GM12875 (cell line): ENCODE results near the gene ADA.

Experiments
- H3K4me3 ChIP-seq: one replicate; pipeline ENCODE4 v1.5.1; 2011; ENCODE audit warnings: low read depth, low read length, control low read depth
- TF ChIP-seq, protein P1 (sequence below): IDR thresholded peaks from 2 replicates; pipeline ENCODE4 v1.5.1; 2011; ENCODE audit warnings: low read depth, mild to moderate bottlenecking, control low read depth, inconsistent platforms, low read length, moderate library complexity, borderline replicate concordance; ENCODE audit not compliant: insufficient read depth

Gene ADA

DNA sequence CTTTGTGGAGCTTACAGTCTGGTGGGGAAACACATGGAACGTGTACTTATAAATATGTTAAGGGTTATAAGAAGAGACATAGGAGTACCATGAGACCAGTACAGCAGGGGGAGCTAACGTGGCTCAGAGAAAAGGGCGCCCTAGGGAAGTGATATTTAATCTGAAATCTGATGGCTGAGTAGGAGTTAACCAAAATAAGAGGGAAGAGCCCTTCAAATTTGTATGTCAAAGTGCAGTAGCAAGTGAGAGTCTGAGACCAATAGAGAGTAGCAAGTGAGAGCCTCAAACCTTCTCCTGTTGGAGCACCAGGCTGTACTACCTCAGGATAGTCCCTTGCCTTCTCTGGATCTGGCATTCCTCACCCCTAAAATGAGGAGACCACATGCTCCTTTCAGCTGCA lies 75.2 kb downstream of the ADA start:
- no peak overlapping the region for H3K4me3 ChIP-seq
- TF ChIP-seq, protein P1, sequence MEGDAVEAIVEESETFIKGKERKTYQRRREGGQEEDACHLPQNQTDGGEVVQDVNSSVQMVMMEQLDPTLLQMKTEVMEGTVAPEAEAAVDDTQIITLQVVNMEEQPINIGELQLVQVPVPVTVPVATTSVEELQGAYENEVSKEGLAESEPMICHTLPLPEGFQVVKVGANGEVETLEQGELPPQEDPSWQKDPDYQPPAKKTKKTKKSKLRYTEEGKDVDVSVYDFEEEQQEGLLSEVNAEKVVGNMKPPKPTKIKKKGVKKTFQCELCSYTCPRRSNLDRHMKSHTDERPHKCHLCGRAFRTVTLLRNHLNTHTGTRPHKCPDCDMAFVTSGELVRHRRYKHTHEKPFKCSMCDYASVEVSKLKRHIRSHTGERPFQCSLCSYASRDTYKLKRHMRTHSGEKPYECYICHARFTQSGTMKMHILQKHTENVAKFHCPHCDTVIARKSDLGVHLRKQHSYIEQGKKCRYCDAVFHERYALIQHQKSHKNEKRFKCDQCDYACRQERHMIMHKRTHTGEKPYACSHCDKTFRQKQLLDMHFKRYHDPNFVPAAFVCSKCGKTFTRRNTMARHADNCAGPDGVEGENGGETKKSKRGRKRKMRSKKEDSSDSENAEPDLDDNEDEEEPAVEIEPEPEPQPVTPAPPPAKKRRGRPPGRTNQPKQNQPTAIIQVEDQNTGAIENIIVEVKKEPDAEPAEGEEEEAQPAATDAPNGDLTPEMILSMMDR: peak; percentile 48; the same call in 1 of the 2 replicates

DNA sequence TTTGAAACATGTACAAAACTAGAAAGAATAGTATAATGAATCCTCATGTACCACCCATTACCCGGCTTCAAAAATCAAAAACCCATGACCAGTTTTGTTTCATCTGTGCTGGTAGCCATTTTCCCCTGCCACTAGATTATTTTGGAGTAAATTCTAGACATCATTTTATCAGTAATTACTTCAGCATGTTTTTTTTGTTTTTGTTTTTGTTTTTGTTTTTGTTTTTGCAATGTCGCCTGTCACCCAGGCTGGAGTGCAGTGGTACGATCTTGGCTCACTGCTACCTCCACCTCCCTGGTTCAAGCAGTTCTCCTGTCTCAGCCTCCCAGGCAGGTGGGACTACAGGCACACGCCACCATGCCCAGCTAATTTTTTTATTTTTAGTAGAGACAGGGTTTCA lies 77.1 kb downstream of the ADA start:
- TF ChIP-seq, protein P1: no peak
- H3K4me3 ChIP-seq: no peak overlapping the region

- TF ChIP-seq, protein P1: no peak
- no peak overlapping the region for H3K4me3 ChIP-seq
Observed at GRCh38 chr20:44573501-44573869, 78.0 kb downstream of the ADA start.

GRCh38 chr20:44572551-44573500 lies 78.7 kb downstream of the ADA start:
- H3K4me3 ChIP-seq: no peak overlapping the region
- TF ChIP-seq, protein P1: no peak

DNA sequence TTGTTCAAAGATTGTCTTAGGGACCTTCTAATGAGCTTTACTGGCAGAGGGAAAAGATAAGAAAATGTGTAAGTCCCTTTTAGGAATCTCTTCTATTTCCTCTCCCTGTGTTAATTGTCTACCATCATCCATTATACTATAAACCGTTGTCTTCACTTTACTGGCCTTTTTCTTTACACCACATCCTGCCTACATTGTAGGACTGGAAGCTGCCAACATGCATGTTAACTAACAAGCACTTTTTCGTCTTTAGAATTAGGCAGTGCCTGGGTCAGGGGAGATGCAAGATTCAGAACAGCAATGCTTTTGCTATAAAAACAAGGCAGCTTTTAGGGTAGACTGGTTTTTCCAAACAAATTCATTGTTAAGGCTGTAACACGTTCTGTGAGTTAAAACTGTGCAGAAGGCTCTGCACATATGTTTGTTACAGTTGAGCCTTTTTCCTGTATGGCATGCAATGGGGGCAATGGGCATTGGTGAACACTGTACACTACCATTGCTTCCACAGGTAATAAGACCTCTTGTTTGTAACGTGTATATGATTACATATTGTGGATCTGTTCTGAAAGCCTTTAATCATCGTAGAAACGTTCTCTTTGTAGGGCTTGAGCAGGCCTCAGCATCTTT lies 80.0 kb downstream of the ADA start:
- H3K4me3 ChIP-seq: no peak overlapping the region
- TF ChIP-seq, protein P1: no peak

DNA sequence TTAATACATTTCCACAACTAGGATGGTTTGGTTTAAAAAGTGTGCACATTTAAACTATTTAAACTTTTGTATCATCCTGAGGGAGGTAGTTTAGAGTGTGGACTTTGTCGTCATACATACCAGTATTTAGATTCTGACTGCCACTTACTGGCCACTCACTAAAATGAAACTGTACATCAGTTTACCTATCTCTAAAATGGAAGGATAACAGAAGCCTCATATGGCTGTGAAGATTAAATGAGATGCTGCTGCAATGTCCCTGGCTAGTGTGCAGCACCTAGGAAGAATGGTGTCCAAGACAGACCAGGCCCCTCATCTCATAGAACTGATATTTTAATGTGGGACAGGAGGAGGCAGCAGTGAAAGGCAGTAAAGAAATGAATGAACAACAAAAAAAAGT lies 81.1 kb downstream of the ADA start:
- TF ChIP-seq, protein P1: no peak
- no peak overlapping the region for H3K4me3 ChIP-seq
